GM04503 (cell line): ENCODE measurements around the gene FRRS1L.

Experiments used
- DNase-seq: peaks from one replicate; pipeline ENCODE4 v3.0.0-alpha.2; 2012; ENCODE audit warnings: low read depth

FRRS1L gene

DNA sequence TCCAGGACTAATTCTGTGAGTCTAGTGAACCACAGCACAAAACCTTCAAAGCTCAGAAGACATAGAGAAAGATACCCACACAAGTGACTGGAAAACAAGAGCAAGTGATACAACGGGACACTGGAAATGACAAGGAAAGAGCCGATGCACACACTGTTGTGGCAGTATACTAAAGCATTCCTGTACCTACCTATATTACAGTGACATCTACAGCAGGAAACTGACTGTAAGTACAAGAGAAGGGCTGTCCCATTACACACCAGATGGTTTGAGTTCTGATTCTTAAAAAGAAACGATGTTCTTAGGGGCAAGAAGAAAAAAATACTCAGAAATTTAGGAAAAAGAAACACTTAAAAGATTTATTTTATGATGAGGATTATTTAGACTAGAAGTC lies 65.8 kb downstream of the FRRS1L start:
- no peak for DNase-seq

DNA sequence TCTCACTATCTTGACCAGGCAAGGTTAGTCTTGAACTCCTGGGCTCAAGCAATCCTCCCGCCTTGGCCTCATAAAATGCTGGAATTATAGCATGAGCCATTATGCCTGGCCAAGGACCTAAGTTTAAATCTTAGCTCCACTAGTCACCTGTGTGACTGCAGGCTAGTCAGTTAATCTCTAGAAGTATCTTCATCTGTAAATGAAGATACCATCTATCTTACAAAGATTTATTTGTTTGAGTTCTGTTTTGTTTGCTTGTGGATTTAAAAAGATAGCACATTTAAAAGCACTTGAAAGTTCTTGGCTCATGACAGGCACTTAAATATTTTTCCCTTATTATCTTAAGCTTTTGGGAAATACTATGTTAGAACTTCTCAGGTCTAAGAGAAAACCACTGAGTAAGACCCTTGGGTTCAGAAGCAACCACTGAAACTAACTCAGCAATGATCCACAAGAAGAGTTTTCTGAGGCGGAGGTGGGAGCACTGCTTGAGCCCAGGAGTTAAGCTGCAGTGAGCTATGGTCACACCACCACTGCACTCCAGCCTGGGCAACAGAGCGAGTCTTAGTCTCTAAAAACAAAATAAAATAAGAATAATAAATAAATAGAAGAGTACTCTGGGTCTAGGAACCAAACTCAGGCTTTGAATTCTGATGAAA lies 66.4 kb downstream of the FRRS1L start:
- no peak for DNase-seq

DNA sequence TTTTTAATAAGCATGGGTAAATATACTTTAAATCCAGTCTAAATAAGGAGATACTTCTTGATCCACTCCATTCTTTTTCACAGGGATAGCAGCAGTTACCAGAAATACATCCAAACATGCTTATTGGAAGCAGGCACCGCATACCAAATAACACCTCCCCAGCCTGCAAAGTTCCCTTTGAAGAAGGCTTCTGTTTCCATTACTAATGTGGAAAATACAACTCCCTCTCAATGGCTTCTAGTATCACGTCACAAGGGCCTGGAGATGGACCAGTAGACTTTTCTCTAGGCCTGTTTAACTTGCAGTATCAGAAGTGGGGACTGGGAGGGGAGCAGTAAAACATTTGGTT lies 68.1 kb downstream of the FRRS1L start:
- DNase-seq: no peak

DNA sequence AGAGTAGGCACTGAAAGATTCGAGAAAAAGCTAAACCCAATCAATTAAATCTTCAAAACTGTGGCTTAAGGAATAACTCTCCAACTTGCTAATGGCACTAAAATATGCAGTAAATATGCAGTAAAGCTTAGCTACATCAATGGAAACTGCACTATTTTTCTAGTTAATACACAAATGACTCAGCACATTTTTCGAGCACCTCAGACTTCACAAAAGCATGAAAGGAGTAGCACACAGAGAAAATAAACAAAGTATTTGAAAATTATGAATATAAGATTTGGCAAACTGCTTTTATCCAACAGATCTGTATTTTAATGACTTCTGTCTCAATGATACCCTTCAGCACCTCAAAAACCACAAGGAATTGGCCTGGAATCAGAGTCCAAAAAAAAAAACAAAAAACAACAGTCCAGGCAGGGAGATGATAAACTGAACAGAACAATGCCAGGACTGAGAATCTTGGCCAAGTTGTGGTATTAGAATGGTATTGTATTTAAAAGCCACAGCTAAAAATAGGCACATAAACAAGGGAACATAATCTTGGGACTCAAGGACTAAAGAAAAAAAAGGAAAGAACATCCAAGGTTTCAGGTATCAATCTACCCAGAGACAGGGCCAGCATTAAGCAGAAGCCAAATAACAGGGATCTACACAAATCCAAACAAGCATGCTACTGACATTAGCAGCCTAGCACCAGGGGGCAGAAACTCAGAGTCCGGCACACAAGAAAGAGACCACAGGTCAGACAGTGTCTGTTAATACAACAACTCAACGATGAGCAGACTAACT lies 68.7 kb downstream of the FRRS1L start:
- peak; percentile 90 for DNase-seq

DNA sequence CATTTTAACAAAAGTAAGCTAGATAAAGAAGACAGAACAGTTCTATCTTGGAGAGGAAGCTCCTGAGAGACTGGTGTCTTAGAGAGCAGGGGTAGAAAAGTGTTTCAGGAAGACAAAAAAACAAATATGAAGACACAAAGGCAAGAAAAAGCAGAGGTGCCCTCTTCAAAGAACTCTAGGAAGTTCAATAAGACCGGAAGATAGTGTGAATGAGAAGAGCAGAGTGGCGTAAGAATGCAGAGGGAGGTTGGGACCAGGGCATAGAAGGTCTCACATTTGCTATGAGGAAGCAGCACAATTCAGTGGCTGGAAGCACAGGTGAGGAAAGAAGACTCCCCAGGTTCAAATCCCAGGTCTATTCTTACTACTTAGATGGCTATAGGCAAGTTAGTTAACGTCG lies 69.9 kb downstream of the FRRS1L start:
- DNase-seq: no peak

DNA sequence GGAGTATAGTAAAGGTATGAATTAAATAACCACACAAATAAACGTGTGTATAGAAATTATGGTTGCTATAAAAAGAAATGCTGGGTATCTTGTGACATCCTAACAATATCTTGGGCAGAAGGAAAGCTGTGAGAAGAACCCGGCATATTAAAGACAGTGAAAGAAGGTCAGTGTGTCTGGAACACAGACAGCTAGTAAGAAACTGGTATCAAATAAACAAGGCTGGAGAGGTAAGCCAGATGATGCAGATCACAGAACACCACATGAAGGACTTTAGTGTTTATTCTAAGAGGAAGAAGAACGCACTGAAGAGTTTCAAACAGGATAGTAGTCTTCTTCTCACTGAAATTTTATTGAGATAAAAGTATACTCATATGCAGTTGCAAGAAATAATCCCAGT lies 71.7 kb downstream of the FRRS1L start:
- DNase-seq: no peak

DNA sequence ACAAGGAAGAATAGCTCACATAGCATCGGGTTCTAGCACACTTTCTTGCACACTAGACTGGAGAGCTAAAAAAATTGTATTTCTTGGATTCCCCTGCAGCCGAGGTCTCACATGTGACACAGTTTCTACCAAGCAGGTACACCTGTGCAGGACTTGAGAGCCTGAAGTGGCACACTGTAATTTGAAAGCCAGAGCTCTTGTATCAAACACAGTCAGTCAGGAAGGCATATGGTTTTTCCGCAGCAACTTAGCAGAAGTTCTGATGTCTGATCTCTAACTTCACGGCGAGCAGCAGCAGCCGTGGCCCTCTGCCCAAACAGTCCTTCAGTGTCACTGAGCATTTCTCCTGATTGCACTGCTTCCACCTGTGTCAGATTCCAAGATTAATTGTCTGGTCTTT lies 72.8 kb downstream of the FRRS1L start:
- no peak for DNase-seq

DNA sequence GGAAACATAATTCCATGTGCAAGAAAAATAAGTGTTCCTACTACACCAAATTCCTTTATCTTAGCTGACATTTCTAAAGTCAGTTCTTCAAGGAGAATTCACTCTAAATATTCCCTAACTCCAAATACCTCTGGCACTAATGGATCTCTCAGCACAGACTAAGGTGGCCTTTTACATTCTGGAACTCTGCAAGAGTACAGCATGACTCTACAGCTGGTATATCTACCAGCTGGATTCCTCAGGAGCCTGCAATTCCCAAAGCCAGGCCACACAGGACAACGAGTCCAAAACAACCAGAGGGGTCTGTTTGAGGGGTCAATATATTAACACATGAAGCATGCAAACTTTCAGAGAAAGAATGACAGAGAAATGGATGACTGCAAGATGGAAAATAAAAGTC lies 74.5 kb downstream of the FRRS1L start:
- no peak for DNase-seq

DNA sequence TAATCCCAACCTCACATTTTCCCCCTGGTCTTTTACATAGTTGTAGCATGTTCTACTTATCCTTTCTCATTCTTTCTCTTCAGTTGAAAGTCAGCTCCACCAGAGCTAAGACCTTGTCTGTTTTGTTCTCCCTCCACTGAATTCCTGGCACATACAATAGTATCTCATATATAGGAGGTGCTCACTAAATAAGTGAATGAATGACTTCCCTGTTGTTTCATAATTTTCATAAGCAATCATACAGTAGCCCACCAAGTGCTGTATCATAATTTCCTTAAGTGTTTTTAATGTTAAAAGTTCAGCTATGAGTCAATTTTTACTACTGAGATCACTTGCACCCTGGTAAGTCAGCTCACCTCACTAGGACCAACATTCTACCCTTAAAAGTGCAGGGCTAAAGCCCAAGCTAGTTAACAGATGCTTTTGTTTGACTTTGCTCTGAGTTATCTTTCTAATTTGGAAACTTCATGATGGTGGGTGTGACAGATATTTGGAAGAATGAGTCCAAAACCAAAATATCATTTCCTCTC lies 74.9 kb downstream of the FRRS1L start:
- DNase-seq: no peak

DNA sequence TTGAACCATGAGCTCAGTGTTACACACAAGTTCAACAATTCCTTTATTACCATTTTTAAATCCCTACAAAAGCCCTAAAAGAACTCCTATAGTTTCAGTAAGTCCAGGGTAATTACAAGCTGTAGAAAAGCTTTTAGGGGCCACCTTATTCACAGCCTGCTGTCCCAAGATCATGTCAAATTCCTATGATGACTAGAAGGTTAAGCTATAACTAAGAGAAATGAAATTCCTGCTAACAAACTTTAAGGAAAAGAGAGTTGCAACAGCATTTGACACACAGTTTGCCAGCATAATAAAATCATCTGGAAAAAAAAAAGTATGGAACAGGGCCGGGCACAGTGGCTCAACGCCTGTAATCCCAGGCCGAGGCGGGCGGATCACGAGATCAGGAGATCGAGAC lies 78.8 kb downstream of the FRRS1L start:
- DNase-seq: no peak

DNA sequence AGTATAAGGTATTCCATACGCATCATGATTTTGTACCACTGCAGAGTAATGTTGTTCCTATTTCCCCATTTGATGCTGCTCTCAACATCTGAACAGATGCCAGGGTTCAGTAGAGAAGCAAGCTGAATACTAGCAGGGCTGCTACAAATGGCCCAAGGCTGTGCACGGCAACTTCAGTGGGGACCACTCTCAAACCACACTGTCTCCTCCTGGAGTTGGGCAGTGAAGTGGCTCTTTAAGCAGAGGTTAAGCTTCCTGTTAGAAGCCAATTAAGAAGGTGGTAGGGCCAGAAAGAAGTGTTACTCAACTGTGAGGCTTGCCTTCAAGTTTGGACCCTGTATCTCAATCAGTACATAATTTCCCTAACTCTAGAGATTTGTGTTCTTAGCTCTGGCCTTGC lies 79.3 kb downstream of the FRRS1L start:
- no peak for DNase-seq

DNA sequence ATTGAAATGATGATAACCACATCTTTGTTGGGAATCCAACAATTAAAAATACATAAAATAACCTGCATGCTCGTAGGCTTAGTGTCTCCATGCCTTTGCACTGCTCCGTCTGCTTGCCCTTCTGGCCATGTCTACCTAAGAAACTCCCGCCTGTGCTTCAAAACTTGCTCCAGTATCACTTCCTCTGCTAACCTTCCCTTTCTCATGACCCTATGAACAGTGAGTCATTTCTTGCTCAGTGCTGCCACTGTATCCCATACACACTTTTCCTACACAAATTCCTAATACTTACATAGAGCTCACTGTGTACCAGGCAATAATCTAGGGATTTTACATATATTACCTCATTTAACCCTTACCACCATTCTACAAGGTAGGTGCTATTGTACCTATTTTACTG lies 80.8 kb downstream of the FRRS1L start:
- no peak for DNase-seq

DNA sequence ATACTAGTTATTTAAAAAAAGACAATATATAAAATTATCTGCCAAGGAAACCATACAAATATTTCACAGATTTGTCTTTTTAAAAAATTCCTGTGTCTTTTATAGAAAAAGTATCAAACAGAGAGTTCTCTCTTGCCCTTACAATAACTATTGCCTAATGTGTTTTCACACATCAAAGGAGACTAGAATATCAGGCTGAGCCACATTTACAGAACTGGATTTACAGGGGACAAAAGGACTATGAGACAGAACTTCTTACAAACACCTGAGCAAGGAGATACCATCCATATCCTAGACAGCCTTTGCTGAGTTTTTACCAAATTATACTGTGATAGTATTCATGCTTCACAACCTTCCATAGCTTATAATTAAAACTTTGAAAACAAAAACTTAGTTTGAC lies 81.5 kb downstream of the FRRS1L start:
- DNase-seq: no peak

DNA sequence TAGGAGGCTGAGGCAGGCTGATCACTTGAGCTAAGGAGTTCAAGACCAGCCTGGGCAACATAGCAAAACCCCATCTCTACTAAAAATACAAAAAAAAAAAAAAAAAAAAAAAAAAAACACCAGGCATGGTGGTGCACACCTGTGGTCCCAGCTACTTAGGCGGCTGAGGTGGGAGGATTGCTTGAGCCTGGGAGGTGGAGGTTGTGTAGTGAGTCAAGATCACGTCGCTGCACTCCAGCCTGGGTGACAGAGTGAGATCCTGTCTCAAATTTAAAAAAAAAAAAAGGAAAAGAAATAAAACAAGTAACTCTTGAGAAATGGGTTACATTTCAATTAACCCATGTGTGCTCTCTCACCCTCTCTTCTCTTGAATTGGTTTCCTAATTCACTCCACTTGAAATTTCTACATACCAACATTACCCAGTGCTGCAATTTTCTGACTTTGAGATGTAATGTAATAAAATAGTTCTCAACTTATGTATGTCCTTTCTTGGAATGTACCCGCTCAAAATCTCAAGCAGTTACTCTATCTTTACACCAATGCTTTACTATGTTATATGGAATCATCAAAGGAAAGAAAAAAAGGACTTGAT lies 83.1 kb downstream of the FRRS1L start:
- no peak for DNase-seq

DNA sequence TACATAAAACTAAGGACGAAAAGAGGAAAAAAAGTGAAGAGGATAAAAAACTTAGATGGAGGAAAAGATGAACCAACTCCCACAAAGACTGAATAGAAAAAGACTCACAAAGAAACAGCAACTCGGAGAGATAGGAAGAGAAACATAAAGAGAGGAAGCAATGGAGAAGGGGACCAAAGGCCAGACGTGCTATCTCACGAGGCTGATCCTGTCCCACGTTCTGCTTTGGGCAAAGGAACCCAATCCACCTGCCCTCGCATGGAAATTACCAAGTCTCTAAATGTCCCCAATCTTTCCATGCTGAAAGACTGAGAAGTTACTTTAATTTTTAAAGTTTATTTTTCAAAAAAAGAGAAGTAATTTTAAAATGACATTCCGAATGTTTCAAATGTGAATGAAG lies 83.9 kb downstream of the FRRS1L start:
- DNase-seq: no peak

DNA sequence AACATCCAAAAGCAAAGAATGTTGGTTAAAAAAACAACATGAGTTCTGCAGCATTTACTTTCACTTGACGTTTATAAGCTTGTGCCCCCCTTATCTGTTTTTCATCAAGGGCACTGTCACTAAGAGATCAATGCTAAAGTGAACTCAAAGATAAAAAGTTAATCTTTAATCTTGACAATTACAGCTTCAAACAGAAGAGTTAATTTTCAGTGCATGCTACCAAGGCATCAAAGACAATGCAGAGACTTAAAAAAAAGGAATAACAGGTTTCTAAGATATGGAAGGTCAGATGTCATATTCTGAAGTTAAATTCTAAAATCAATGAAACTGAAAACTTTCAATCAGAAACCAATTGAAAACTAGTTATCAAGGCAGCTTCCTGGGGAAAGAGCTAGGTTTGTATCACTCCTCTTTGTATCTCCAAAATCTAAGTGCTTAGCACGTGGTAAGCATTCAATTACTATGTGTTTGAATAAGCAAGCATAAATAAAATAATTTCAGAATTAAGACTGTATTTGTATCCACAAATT lies 84.9 kb downstream of the FRRS1L start:
- no peak for DNase-seq
